ENCODE measurements around the gene ANKHD1.

The ANKHD1 gene

GRCh38 chr5:140545606-140546005 is 144.0 kb downstream of the ANKHD1 start:
- no peak for DNase-seq

- DNase-seq = no peak
These were observed 145.3 kb downstream of the ANKHD1 start for GRCh38 chr5:140546851-140547507.

GRCh38 chr5:140547508-140548299 is 146.1 kb downstream of the ANKHD1 start, which contains the start of gene EIF4EBP3:
Gene EIF4EBP3 (plus strand): TSS chr5:140547662. CDS start chr5:140547738, 76 bp downstream.
- peak; percentile 91 for DNase-seq

- no peak for DNase-seq
These were observed 146.7 kb downstream of the ANKHD1 start for GRCh38 chr5:140548300-140548688.

GRCh38 chr5:140548791-140549190 is 147.2 kb downstream of the ANKHD1 start:
- no peak for DNase-seq

- DNase-seq = peak; percentile 17
These were observed 147.9 kb downstream of the ANKHD1 start for GRCh38 chr5:140549237-140550144.

GRCh38 chr5:140550147-140551079 is 148.8 kb downstream of the ANKHD1 start:
- DNase-seq = no peak

GRCh38 chr5:140551872-140552271 is 150.2 kb downstream of the ANKHD1 start:
- no peak for DNase-seq

- DNase-seq = peak; percentile 16
These were observed 152.0 kb downstream of the ANKHD1 start for GRCh38 chr5:140553657-140554056.

- peak; percentile 39 for DNase-seq
These were observed 152.8 kb downstream of the ANKHD1 start for GRCh38 chr5:140554454-140554853.

GRCh38 chr5:140555747-140556312 is 154.2 kb downstream of the ANKHD1 start:
- DNase-seq = no peak

GRCh38 chr5:140556438-140556837 is 154.8 kb downstream of the ANKHD1 start:
- peak; percentile 37 for DNase-seq

GRCh38 chr5:140557136-140557805 is 155.6 kb downstream of the ANKHD1 start, which contains the start of gene SRA1:
Gene SRA1 (minus strand): TSS chr5:140557473. CDS start chr5:140557452, 21 bp downstream.
- peak; percentile 89 for DNase-seq

- no peak for DNase-seq
These were observed 156.3 kb downstream of the ANKHD1 start for GRCh38 chr5:140557965-140558364.

- no peak for DNase-seq
These were observed 156.9 kb downstream of the ANKHD1 start for GRCh38 chr5:140558542-140558941.

GRCh38 chr5:140560227-140560626 is 158.6 kb downstream of the ANKHD1 start:
- no peak for DNase-seq

GRCh38 chr5:140561753-140562523 is 160.3 kb downstream of the ANKHD1 start:
- no peak for DNase-seq

- no peak for DNase-seq
These were observed 162.0 kb downstream of the ANKHD1 start for GRCh38 chr5:140563596-140563995.

- DNase-seq = peak; percentile 99
These were observed 162.8 kb downstream of the ANKHD1 start, which contains the start of the genes APBB3 and SLC35A4 for GRCh38 chr5:140564196-140565023. Gene APBB3 (minus strand): TSS chr5:140564598. CDS start chr5:140564245, 353 bp downstream. Gene SLC35A4 (plus strand): TSS chr5:140564828. CDS start chr5:140567170, 2,342 bp downstream.

All from fibroblast of skin of right biceps (primary cell).